Midbrain (tissue), 1 donor: Measurements from ENCODE around the gene TEX54.

Source experiments
- DNase-seq: peaks from one replicate; lab custom pipeline; 2025; lab: John Stamatoyannopoulos, UW

TEX54 gene

DNA sequence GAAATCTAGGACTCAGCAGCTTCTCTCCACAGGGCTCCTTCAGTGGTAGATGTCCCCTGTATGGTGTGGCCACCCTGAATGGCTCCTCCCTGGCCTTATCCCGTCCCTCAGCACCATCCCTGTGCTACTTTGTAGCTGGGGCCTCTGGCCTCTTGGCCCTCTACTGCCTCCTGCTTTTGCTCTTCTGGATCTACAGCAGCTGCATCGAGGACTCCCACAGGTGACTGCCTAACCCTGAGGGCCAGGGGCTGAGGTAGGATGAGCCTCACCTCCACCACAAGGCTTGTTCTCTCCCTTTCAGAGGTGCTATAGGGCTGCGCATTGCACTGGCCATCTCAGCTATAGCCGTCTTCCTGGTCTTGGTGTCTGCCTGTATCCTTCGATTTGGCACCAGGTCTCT lies 43.6 kb downstream of the TEX54 start:
- DNase-seq, result no peak

DNA sequence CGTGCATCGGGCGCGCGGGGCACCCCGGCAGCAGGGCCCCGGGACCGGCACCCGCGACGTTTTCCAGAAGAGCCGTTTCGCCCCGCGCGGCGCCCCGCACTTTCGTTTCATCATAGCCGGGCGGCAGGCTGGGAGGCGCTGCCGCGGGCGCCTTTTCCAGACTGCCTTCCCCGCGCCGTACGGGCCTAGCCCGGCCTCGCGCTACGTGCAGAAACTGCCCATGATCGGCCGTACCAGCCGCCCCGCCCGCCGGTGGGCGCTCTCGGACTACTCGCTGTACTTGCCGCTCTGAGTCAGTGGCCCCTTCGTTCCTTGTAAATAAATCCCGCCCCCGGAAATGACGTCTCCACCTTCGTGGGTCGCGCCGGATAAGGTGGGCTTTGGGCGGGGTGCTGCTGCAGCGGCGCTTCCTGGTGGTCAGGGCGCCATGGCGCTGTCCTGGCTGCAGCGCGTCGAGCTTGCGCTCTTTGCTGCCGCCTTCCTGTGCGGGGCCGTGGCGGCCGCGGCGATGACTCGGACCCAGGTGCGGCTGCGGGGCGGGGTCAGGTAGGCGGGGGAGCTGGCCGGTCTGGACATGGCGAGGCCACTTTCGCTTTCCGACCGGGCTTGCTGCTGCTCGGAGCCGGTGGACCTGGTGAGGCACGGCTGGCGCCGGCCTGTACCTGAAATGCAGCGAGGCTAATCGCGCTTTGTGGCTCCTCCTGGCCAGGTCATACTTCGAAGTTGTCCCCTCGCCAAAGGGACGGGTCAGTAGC lies 45.5 kb downstream of the TEX54 start, which contains the start of gene TMEM179B:
TSS of gene TMEM179B (plus strand) at position 398 of the 755 bp plus-strand sequence. CDS start at position 428, 30 bp downstream.
- peak; percentile 98 for DNase-seq

DNA sequence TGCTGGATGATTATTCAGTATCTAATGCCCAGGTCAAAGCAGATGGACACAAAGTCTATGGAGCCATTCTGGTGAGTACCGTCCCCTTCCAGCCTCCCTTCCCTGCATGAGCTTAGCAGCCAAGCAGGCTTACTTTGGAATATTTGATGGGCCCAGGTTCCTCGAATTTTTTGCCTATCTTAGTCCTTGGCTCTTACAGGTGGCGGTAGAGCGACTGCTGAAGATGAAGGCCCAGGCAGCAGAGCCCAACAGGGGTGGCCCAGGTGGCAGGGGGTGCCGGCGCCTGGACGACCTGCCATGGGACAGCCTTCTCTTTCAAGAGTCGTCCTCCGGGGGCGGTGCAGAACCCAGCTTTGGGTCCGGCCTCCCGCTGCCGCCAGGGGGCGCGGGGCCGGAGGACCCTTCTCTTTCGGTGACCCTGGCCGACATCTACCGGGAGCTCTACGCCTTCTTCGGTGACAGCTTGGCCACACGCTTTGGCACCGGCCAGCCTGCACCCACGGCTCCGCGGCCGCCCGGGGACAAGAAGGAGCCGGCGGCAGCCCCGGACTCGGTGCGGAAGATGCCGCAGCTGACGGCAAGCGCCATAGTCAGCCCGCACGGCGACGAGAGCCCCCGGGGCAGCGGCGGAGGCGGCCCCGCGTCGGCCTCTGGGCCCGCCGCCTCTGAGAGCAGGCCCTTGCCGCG lies 46.2 kb downstream of the TEX54 start:
- peak; percentile 88 for DNase-seq

DNA sequence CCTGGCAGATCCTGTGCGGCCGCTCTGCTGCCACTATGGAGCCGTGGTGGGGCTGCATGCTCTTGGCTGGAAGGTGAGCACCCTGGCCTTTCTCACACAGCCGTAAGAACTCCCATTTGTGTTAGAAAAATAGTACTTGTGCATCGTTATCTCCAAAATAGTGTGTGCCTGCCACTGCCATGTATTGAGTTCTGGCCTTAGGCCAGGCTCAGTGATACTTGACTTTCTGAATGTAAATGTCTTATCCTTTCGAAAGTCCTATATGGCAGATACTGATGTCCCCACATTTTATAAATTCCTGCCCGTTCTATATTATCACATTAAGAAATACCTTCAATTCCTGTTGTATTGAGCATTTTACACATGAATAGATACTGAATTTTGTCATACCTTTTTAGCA lies 49.9 kb downstream of the TEX54 start:
- no peak for DNase-seq
